GM11168 (cell line): ENCODE results near the gene TMEM139.
"Not testable (repeated sequence)": the region's sequence is repeated elsewhere in the genome, so short reads cannot be mapped to it uniquely, and the experiment has no call there.

Source experiments
- in situ Hi-C: fragments of 300-500 bp; cut with MboI; formaldehyde crosslinking; loops from one replicate; pipeline ENCODE4 v1.12.0; 2022; ENCODE audit warnings: low sequenced_read_pairs; ENCODE audit not compliant: unreplicated experiment

Gene TMEM139

GRCh38 chr7:143257501-143257900, 27.3 kb upstream of the TMEM139 start:
- in situ Hi-C loops: no loop called here

- in situ Hi-C loops: no loop called here
Observed at GRCh38 chr7:143258831-143259230, 25.9 kb upstream of the TMEM139 start.

DNA sequence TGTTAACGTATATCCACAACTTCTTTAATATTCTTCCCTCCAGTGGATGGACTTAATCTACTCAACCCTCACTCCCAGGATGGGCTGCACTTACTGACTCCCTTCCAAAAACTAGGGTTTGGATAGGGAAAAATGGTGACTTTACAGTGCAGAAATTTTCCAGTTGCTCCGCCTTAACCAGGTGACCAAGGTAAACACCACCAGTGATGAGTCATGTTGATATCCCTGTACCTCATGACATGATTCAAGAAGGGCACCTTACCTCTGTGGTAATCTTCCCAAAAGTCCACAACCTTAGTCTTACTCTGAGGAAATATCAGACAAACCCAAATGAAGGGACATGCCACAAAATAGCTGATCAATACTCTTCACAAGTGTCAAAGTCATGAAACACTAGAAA, 25.0 kb upstream of the TMEM139 start:
- in situ Hi-C loops: no loop called here

DNA sequence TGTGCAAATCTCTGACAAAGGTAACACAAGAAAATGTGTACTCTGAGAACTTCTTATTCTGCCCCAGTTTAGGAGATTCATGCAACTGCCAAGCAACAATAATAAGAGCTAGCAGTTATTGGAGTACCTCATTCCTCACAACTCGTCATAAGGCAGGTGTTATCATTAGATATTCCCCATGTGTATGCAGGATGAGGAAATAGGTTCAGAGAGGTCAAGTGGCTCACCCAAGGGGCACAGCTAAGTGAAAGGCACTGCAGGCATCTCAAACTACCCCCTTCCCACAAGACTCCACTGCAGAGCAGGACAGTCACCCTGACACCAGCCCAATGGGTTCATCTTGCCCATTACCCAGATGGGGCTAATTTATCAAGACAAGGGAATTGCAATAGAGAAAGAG, 22.9 kb upstream of the TMEM139 start:
- in situ Hi-C loops: no loop called here

DNA sequence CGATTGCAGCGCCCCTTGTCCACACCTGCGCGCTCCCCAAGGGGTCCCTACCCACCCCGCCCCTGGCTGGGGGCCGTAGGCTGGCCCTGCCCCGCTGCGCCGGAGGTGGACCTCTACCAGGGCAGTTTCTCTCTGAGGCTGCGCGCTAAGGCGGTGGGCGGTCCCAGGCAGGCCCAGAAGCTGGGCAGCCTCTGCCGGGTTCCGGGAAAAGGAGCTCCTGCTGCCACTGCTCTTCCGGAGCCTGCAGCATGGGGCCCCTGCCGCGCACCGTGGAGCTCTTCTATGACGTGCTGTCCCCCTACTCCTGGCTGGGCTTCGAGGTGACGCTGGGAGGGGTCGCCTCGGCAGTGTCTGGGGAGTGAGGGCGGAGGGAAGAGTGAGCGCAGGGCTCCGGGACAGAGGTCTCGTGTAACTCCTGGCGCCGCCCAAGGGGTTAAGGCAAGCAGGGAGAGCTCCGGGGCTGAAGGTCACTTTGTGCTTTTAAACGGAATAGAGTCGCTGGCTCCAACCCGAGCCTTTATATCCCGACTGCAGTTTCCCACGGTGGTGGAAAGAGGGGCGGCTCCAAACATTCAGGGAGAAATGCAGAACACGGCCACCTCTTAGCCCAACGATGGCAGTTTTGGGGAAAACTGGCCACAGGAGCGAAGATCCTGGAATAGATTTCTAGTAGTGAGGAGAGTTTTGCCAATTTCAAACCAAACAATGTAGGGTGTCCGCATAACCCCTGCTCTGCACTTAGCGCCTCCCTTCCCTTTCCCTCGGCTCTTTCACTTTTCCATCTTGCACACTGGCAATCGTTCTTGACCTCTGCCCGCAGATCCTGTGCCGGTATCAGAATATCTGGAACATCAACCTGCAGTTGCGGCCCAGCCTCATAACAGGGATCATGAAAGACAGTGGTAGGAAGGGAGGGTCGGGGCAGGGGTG, 21.2 kb upstream of the TMEM139 start, which contains the start of gene GSTK1:
Gene GSTK1, plus strand, starts transcription at position 176 of the 930 bp plus-strand sequence. Its CDS starts 73 bp downstream, at position 249.
- in situ Hi-C loops: no loop called here

- in situ Hi-C loops: not testable (repeated sequence)
Observed at GRCh38 chr7:143264196-143264568, 20.6 kb upstream of the TMEM139 start.

- in situ Hi-C loops: no loop called here
Observed at GRCh38 chr7:143265017-143265693, 19.6 kb upstream of the TMEM139 start.

DNA sequence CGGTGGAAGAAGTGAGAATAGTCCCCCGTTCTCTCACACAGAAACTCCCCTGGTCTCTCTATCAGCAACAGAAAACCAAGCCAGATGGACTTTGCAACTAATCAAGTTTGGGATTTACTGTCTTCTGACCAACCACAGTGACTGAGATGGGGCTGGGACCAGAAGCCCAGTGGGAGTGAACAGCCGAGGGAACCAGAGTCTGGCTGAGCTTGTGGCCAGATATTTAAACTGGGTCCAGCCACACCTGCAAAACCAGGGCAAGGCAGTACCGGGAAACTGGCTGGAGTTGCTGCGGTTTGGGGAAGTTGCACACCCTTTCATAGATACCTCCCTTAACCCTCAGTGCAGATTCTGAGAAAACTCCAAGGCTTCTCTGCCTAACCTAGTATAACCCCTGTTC, 15.5 kb upstream of the TMEM139 start:
- in situ Hi-C loops: no loop called here

- in situ Hi-C loops: no loop called here
Observed at GRCh38 chr7:143271240-143271639, 13.5 kb upstream of the TMEM139 start.

DNA sequence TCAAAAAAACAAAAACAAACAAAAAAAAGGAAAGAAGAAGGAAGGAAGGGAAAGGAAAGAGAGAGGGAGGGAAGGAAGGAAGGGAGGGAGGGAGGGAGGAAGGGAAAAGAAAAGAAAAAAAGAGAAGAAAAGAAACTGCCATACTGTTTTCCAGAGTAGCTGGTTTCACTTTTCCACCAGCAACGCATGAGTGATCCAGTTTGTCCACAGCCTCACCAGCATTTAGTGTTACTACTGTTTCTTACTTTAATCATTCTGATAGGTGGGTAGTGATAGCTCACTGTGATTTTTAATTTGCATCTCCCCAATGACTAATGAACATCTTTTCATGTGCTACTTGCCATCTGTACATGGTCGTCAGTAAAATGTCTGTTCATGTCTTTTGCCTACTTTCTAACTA, 11.9 kb upstream of the TMEM139 start:
- in situ Hi-C loops: no loop called here

GRCh38 chr7:143279186-143280098, 5.3 kb upstream of the TMEM139 start:
- in situ Hi-C loops: no loop called here

DNA sequence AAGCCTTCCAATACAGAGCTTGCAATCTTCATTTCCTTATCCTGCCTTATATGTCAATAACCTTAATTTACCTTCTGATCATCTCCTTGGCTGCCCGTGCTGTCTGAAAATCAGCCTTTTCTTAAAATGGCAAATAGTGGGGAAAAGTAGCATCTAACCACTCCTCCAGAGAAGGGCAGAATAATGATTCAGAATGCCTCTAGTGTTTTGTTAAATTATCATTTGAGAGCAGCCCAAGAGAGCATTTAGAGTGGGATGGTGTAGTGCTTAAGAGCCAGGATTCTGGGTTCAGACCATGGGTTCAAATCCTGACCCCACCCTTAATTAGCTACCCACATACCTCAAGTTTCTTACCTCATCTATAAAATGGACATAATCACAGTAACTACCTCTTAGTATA, 4.6 kb upstream of the TMEM139 start:
- in situ Hi-C loops: no loop called here

DNA sequence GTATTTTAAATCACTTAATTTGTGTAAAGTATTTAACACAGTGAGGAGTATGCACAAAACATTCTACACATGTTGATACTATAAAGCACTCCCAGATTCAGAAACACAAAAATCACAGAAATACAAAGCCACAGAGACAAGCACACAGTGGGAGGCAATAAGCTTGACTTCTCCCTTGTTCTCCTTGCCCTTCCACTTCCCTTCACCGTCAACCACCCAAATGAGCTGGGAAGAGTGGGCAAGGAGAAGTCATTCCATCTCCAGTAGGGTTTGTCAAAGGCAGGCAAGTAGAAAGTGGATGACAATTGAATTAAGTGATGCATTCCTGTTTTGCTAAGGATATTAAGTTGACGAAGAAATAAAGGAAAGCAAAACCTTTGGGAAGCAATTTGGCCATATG, 4.2 kb upstream of the TMEM139 start:
- in situ Hi-C loops: no loop called here

DNA sequence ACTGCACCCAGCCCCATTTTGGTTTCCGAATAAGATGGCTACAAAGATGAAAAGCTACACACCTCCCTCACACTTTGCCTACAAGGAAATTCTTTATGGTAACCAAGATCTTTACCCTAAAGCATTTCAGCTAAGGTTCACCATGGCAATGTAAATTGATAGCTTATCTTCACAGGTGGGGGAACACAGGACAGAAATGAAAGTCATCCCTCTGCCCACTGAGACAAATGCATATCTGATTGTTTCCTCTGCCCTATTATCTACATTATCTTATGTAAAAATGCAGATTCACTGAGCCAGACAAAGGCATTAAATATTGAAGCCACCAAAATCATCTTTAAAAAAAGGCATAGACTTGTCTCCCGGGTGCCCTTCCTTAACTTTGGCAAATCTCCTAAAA, 3.2 kb upstream of the TMEM139 start:
- in situ Hi-C loops: no loop called here

- in situ Hi-C loops: no loop called here
Observed at GRCh38 chr7:143282124-143282523, 2.6 kb upstream of the TMEM139 start.

GRCh38 chr7:143283381-143283780, 1.4 kb upstream of the TMEM139 start:
- in situ Hi-C loops: no loop called here

- in situ Hi-C loops: no loop called here
Observed at GRCh38 chr7:143285470-143285778, 666 bp downstream of the TMEM139 start.

- in situ Hi-C loops: no loop called here
Observed at GRCh38 chr7:143285806-143286521, 1.2 kb downstream of the TMEM139 start.

GRCh38 chr7:143286522-143286890, 1.7 kb downstream of the TMEM139 start:
- in situ Hi-C loops: no loop called here

DNA sequence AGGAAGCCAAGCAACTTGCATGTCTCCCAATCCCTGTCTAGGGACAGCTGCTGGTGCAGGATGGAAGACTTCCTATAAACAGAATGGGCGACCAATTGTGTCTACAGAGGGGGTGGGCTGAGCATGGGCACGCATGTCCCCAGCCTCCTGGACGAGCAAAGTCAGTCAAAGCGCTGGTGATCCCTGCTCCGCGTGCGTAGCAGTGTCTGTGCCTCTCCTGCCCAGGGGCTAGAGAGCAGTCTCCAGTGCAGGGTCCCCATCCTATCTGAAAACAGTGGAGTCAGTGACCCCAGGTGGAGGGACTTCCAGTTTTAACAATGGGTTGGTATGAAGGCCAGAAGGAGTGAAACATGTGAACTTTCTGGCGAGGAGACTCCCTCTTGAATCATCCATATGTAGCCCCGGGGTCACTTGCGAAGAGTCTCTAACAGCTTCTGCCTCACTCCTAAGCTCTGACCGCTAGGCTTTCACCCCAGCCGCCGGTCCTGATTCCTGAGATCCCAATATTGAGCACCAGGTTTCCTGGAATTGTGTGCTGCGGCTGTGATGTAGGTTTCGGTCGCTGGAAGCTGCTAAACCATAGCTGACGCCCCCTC, 2.7 kb downstream of the TMEM139 start:
- in situ Hi-C loops: no loop called here
